Osteoblast (primary cell): Measurements from ENCODE around the gene PROK1. TPM values are rescaled to one million over a fixed set of nuclear protein-coding genes. Genes with fewer than 3 reads are reported as not detected.

ENCODE experiments used
- DNase-seq: peaks from one replicate; pipeline ENCODE4 v3.0.0; 2011; ENCODE audit warnings: low spot score, mixed read lengths; ENCODE audit not compliant: insufficient read length; ENCODE audit errors: missing footprints
- H2AFZ ChIP-seq: 2 replicates; pipeline ENCODE4 v1.6.0; 2011; ENCODE audit warnings: mild to moderate bottlenecking, low read length
- H3K27ac ChIP-seq: 2 replicates; pipeline ENCODE4 v1.5.1; 2011; ENCODE audit warnings: mild to moderate bottlenecking, low read depth, low read length, moderate library complexity
- H3K27me3 ChIP-seq: 2 replicates; pipeline ENCODE4 v1.6.0; 2012; ENCODE audit warnings: mild to moderate bottlenecking, control low read depth, inconsistent platforms, low read length, moderate library complexity; ENCODE audit not compliant: insufficient read depth
- H3K36me3 ChIP-seq: 2 replicates; pipeline ENCODE4 v1.5.1; 2011; ENCODE audit warnings: mild to moderate bottlenecking, low read length, control low read depth, moderate library complexity; ENCODE audit not compliant: insufficient read depth
- H3K4me1 ChIP-seq: 2 replicates; pipeline ENCODE4 v1.5.1; 2011; ENCODE audit warnings: mild to moderate bottlenecking, low read length, control low read depth, moderate library complexity; ENCODE audit not compliant: insufficient read depth
- H3K4me2 ChIP-seq: 2 replicates; pipeline ENCODE4 v1.6.0; 2011; ENCODE audit warnings: mild to moderate bottlenecking, low read length; ENCODE audit not compliant: insufficient read depth
- H3K4me3 ChIP-seq: fragments of 200-600 bp; sonication (generic); 3 replicates; pipeline ENCODE4 v1.5.1; 2012; ENCODE audit warnings: mild to moderate bottlenecking, low read length, inconsistent platforms; ENCODE audit not compliant: insufficient read depth
- H3K79me2 ChIP-seq: 2 replicates; pipeline ENCODE4 v1.6.0; 2012; ENCODE audit warnings: mild to moderate bottlenecking, low read length, control low read depth, inconsistent platforms; ENCODE audit not compliant: insufficient read depth
- H3K9me3 ChIP-seq: 2 replicates; pipeline ENCODE4 v1.5.1; 2011; ENCODE audit warnings: low read depth, low read length, control low read depth
- H4K20me1 ChIP-seq: 2 replicates; pipeline ENCODE4 v1.6.0; 2012; ENCODE audit warnings: mild to moderate bottlenecking, low read length, control low read depth; ENCODE audit not compliant: insufficient read depth
- CTCF ChIP-seq: IDR thresholded peaks from 2 replicates; pipeline ENCODE4 v1.5.1; 2011; ENCODE audit warnings: mild to moderate bottlenecking, low read depth, low read length, moderate library complexity; ENCODE audit errors: extremely low read depth
- total RNA-seq: library from RNA; depleted of rRNA; stranded (reverse); fragments of >200 nt; gene quantifications from 2 replicates; pipeline ENCODE4 v1.2.3, GENCODE V29; 2012

The PROK1 gene
- total RNA-seq, 1 donor = not detected

- H2AFZ ChIP-seq = no peak overlapping the region
- no peaks in the 10 kb centered on the region for H3K36me3 ChIP-seq
- H3K4me2 ChIP-seq = no peak overlapping the region
- peaks cover 5% of the 10 kb centered on the region for H3K27me3 ChIP-seq
- no peak overlapping the region for H3K4me3 ChIP-seq
- H3K4me1 ChIP-seq = no peaks in the 10 kb centered on the region
- H4K20me1 ChIP-seq = no peaks in the 10 kb centered on the region
- no peak for TF ChIP-seq CTCF
- no peak overlapping the region for H3K27ac ChIP-seq
- no peak for DNase-seq
- no peaks in the 10 kb centered on the region for H3K9me3 ChIP-seq
- H3K79me2 ChIP-seq = no peaks in the 10 kb centered on the region
These were observed 20.2 kb downstream of the PROK1 start for GRCh38 chr1:110471131-110471530.

- H3K27ac ChIP-seq = no peak overlapping the region
- no peak overlapping the region for H3K4me2 ChIP-seq
These were observed 21.6 kb downstream of the PROK1 start for GRCh38 chr1:110472546-110472945.

GRCh38 chr1:110474444-110474843 is 23.5 kb downstream of the PROK1 start:
- Histone ChIP-seq H3K4me1 (peaks cover 15% of the 10 kb centered on the region), H3K9me3 (no peaks in the 10 kb centered on the region), H3K27ac (no peak overlapping the region), H3K79me2 (no peaks in the 10 kb centered on the region), H3K27me3 (no peaks in the 10 kb centered on the region), H2AFZ (no peak overlapping the region), H3K4me3 (no peak overlapping the region), H4K20me1 (no peaks in the 10 kb centered on the region), H3K36me3 (no peaks in the 10 kb centered on the region), H3K4me2 (no peak overlapping the region)
- no peak for TF ChIP-seq CTCF
- DNase-seq = no peak

More at GRCh38 chr1:110472546-110472945, 21.6 kb downstream of the PROK1 start:
- Histone ChIP-seq H3K79me2 (no peaks in the 10 kb centered on the region), H2AFZ (no peak overlapping the region), H4K20me1 (no peaks in the 10 kb centered on the region), H3K4me3 (no peak overlapping the region), H3K4me1 (peaks cover 13% of the 10 kb centered on the region), H3K27me3 (peaks cover 5% of the 10 kb centered on the region), H3K36me3 (no peaks in the 10 kb centered on the region), H3K9me3 (no peaks in the 10 kb centered on the region)
- DNase-seq = no peak
- no peak for TF ChIP-seq CTCF

GRCh38 chr1:110475362-110476027 is 24.5 kb downstream of the PROK1 start:
- TF ChIP-seq CTCF = no peak
- Histone ChIP-seq H3K4me1 (peaks cover 15% of the 10 kb centered on the region), H3K27ac (no peak overlapping the region), H3K4me2 (no peak overlapping the region), H3K27me3 (peaks cover 3% of the 10 kb centered on the region), H3K79me2 (no peaks in the 10 kb centered on the region), H2AFZ (no peak overlapping the region), H3K9me3 (no peaks in the 10 kb centered on the region), H4K20me1 (no peaks in the 10 kb centered on the region), H3K4me3 (no peak overlapping the region), H3K36me3 (no peaks in the 10 kb centered on the region)
- no peak for DNase-seq
